GM18520 (cell line): ENCODE measurements around the gene GLUD1.
"Not testable (repeated sequence)": the region's sequence is repeated elsewhere in the genome, so short reads cannot be mapped to it uniquely, and the experiment has no call there.

Experiments used
- ATAC-seq: cut with Tn5 transposase; IDR thresholded peaks from one replicate; pipeline ENCODE4 v1.9.1; 2021; ENCODE audit not compliant: unreplicated experiment

Gene GLUD1

GRCh38 chr10:87090779-87091178 lies 3.9 kb downstream of the GLUD1 start:
- no peak for ATAC-seq

- no peak for ATAC-seq
These were observed 4.9 kb downstream of the GLUD1 start for GRCh38 chr10:87089746-87090145.

GRCh38 chr10:87085537-87085936 lies 9.1 kb downstream of the GLUD1 start:
- ATAC-seq, result no peak

GRCh38 chr10:87084291-87084782 lies 10.3 kb downstream of the GLUD1 start:
- peak; percentile 79 for ATAC-seq

GRCh38 chr10:87083576-87084290 lies 10.9 kb downstream of the GLUD1 start:
- peak; percentile 26 for ATAC-seq

- not testable (repeated sequence) for ATAC-seq
These were observed 12.4 kb downstream of the GLUD1 start for GRCh38 chr10:87082219-87082618.

GRCh38 chr10:87081574-87081973 lies 13.1 kb downstream of the GLUD1 start:
- ATAC-seq, result not testable (repeated sequence)

GRCh38 chr10:87080621-87081020 lies 14.0 kb downstream of the GLUD1 start:
- ATAC-seq, result not testable (repeated sequence)

GRCh38 chr10:87079106-87079836 lies 15.4 kb downstream of the GLUD1 start:
- no peak for ATAC-seq

- ATAC-seq, result not testable (repeated sequence)
These were observed 18.2 kb downstream of the GLUD1 start for GRCh38 chr10:87076421-87076820.

GRCh38 chr10:87072449-87072848 lies 22.2 kb downstream of the GLUD1 start:
- no peak for ATAC-seq

GRCh38 chr10:87068281-87068680 lies 26.4 kb downstream of the GLUD1 start:
- ATAC-seq, result no peak

GRCh38 chr10:87066865-87067264 lies 27.8 kb downstream of the GLUD1 start:
- ATAC-seq, result no peak

GRCh38 chr10:87066178-87066577 lies 28.5 kb downstream of the GLUD1 start:
- ATAC-seq, result no peak

GRCh38 chr10:87064651-87065050 lies 30.0 kb downstream of the GLUD1 start:
- ATAC-seq, result no peak

- no peak for ATAC-seq
These were observed 34.2 kb downstream of the GLUD1 start for GRCh38 chr10:87060280-87060928.

GRCh38 chr10:87059401-87059800 lies 35.2 kb downstream of the GLUD1 start:
- ATAC-seq, result no peak

GRCh38 chr10:87058171-87058570 lies 36.5 kb downstream of the GLUD1 start:
- no peak for ATAC-seq

- no peak for ATAC-seq
These were observed 40.0 kb downstream of the GLUD1 start for GRCh38 chr10:87054373-87055295.

- no peak for ATAC-seq
These were observed 41.0 kb downstream of the GLUD1 start for GRCh38 chr10:87053577-87054181.
